Sigmoid colon (tissue), 4 donors: ENCODE measurements around the gene IKBKE.

ENCODE experiments used
- POLR2AphosphoS5 ChIP-seq, 4 donors: sonication (generic); formaldehyde crosslinking; IDR thresholded peaks; one replicate each; pipeline ENCODE4 v1.6.1; 2017; ENCODE audit warnings: antibody characterized with exemption in 4 of 4
- TF ChIP-seq, protein P1 (sequence below), 4 experiments: fragments of 450-650 bp in 3 of 4; fragments of 200-600 bp in 1 of 4; IDR thresholded peaks; one replicate each; pipeline ENCODE4 v1.5.1; 2016 to 2019; ENCODE audit warnings: antibody characterized with exemption in 4 of 4, mild to moderate bottlenecking in 3 of 4, moderate library complexity in 2 of 4

DNA sequence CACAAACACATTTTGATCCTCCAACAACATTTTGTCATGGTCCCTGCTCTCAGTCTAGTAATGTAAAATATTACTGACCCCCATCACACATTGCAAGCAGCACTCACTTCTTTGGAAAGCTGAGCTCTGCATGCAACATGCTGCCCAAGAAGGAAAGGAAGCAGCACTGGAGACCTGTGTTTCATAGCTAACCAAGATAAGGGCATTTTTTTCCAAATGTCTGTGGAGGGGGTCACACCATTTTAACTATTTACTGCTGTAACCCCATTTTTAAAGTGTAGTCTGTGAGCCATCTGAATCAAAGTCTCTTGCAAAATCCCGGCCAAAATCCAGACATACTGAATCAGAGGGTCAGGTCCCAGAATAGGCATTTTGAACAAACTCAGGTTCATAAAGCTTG is 32.5 kb downstream of the IKBKE start:
- TF ChIP-seq POLR2AphosphoS5 (IDR thresholded peaks at IDR 0.05), result no peak
- TF ChIP-seq, protein P1, sequence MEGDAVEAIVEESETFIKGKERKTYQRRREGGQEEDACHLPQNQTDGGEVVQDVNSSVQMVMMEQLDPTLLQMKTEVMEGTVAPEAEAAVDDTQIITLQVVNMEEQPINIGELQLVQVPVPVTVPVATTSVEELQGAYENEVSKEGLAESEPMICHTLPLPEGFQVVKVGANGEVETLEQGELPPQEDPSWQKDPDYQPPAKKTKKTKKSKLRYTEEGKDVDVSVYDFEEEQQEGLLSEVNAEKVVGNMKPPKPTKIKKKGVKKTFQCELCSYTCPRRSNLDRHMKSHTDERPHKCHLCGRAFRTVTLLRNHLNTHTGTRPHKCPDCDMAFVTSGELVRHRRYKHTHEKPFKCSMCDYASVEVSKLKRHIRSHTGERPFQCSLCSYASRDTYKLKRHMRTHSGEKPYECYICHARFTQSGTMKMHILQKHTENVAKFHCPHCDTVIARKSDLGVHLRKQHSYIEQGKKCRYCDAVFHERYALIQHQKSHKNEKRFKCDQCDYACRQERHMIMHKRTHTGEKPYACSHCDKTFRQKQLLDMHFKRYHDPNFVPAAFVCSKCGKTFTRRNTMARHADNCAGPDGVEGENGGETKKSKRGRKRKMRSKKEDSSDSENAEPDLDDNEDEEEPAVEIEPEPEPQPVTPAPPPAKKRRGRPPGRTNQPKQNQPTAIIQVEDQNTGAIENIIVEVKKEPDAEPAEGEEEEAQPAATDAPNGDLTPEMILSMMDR (IDR thresholded peaks at IDR 0.05), result no peak
